Chondrocyte (in vitro differentiated cells): ENCODE measurements around the gene EPHB1. TPM values are rescaled to one million over a fixed set of nuclear protein-coding genes. Genes with fewer than 3 reads are reported as not detected.

Experiments used
- DNase-seq: peaks from one replicate; pipeline ENCODE4 v3.0.0; 2021; ENCODE audit warnings: mixed read lengths, low spot score
- H3K27ac Mint-ChIP-seq: one replicate; pipeline ENCODE4 v1.8.0; 2021; ENCODE audit warnings: mild to moderate bottlenecking, moderate library complexity, mixed read lengths; ENCODE audit not compliant: unreplicated experiment
- H3K27me3 Mint-ChIP-seq: 2 replicates; pipeline ENCODE4 v1.8.0; 2021; ENCODE audit warnings: low read depth, mixed read lengths
- H3K36me3 Mint-ChIP-seq: 2 replicates; pipeline ENCODE4 v1.8.0; 2021; ENCODE audit warnings: low read depth, mixed read lengths
- H3K4me1 Mint-ChIP-seq: 2 replicates; pipeline ENCODE4 v1.8.0; 2021; ENCODE audit warnings: low read depth, mild to moderate bottlenecking, mixed read lengths
- H3K4me3 Mint-ChIP-seq: one replicate; pipeline ENCODE4 v1.8.0; 2021; ENCODE audit warnings: mild to moderate bottlenecking, moderate library complexity, mixed read lengths; ENCODE audit not compliant: unreplicated experiment
- H3K9me3 Mint-ChIP-seq: 2 replicates; pipeline ENCODE4 v1.8.0; 2021; ENCODE audit warnings: low read depth, mixed read lengths
- total RNA-seq: library from RNA; stranded (reverse); gene quantifications from 3 replicates; pipeline ENCODE4 v1.2.1, GENCODE V29; 2021
- TF ChIP-seq, protein P1 (sequence below): fragments of 200-600 bp; sonication (generic); IDR thresholded peaks from 2 replicates; pipeline ENCODE4 v1.5.0; 2021; ENCODE audit warnings: antibody characterized with exemption, mild to moderate bottlenecking, moderate library complexity

Gene EPHB1
- total RNA-seq, 1 donor from 2014 or later: 1.7 TPM

DNA sequence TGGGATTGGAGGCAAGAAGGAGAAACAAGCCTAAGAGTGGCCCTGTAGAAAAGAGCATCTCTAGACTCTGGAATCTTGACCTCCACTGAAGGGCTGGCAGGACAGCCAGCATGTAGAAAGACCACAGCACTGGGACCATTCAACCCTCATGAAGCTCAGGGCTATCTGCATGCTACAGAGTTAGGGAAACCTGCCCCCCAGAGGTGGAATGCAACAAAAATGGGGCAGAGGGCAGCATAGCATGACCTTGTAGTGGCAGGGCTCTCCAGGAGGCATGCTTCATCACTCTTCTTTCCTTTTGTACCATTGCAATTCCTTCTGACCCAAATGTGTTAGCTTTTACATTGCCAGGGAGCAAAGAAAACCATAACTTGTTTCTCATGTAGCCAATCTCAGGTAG is 445.4 kb downstream of the EPHB1 start:
- no peak overlapping the region for H3K27ac Mint-ChIP-seq
- no peaks in the 10 kb centered on the region for H3K27me3 Mint-ChIP-seq
- no peaks in the 10 kb centered on the region for H3K4me1 Mint-ChIP-seq
- TF ChIP-seq, protein P1, sequence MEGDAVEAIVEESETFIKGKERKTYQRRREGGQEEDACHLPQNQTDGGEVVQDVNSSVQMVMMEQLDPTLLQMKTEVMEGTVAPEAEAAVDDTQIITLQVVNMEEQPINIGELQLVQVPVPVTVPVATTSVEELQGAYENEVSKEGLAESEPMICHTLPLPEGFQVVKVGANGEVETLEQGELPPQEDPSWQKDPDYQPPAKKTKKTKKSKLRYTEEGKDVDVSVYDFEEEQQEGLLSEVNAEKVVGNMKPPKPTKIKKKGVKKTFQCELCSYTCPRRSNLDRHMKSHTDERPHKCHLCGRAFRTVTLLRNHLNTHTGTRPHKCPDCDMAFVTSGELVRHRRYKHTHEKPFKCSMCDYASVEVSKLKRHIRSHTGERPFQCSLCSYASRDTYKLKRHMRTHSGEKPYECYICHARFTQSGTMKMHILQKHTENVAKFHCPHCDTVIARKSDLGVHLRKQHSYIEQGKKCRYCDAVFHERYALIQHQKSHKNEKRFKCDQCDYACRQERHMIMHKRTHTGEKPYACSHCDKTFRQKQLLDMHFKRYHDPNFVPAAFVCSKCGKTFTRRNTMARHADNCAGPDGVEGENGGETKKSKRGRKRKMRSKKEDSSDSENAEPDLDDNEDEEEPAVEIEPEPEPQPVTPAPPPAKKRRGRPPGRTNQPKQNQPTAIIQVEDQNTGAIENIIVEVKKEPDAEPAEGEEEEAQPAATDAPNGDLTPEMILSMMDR: no peak
- no peak for DNase-seq
- peaks cover 2% of the 10 kb centered on the region for H3K9me3 Mint-ChIP-seq
- H3K36me3 Mint-ChIP-seq: no peaks in the 10 kb centered on the region
- no peak overlapping the region for H3K4me3 Mint-ChIP-seq

DNA sequence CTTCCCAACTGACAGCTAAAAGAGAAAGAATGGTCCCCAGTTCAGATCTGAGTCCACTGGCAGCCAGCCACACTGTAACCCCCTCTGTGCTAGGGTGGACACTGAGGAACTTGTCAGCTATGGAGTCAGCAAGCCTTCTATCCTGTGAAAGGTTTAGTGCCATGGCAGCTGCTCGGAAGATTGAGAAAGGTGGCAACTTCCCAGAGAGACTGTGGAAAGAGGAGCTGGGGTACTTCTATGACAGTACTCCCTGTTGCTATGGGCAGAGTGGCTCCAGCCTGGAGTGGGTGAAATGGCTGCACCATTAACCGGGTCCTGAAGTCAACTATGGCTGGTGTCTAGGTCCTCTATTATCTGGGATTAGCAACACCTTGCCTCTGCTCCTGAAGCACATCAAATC is 447.2 kb downstream of the EPHB1 start:
- TF ChIP-seq, protein P1: no peak
- Mint-ChIP-seq H3K4me3 (no peak overlapping the region), H3K4me1 (no peaks in the 10 kb centered on the region), H3K27ac (no peak overlapping the region), H3K9me3 (peaks cover 2% of the 10 kb centered on the region), H3K36me3 (no peaks in the 10 kb centered on the region), H3K27me3 (no peaks in the 10 kb centered on the region)
- DNase-seq: no peak

DNA sequence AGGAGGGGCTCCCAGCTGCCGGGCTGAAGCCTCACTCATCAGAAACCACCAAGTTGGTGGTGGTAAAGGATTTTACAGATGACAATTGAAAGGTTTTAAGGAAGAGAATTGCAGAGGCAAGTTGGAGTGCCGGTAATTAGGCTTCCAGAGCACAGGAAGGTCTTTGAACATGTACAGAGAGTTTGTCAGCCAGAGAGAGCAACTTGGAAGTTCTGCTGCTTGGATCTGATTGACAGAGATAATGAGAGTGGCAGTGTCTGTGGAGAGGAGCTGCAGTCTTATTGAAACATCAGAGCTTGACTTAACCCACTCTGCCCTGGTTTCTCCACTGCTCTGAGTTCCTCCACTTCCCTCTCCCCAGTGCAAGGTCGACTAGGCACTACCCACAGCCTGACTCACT is 448.6 kb downstream of the EPHB1 start:
- no peak for DNase-seq
- Mint-ChIP-seq H3K27ac (no peak overlapping the region), H3K4me1 (no peaks in the 10 kb centered on the region), H3K27me3 (no peaks in the 10 kb centered on the region), H3K4me3 (no peak overlapping the region), H3K36me3 (no peaks in the 10 kb centered on the region), H3K9me3 (peaks cover 2% of the 10 kb centered on the region)
- TF ChIP-seq, protein P1: no peak

DNA sequence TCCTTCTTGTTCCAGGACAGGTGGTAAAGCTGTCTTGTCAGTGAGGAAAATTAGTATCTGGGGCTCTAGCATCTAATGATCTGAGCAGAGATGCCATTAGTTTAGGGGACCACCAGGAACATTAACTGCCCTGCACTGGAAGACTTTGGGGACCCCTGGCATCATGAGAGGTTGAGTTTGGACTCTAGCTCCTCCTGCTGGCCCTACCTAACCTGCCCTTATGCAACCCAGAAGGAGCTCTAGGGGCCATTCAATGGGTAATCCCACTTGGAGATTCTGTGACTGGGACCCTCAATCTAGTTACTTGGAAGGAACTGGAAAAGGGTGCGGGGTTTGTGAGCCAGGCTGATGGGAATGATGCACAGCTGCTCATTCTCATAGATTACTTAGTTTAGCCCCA is 451.0 kb downstream of the EPHB1 start:
- no peaks in the 10 kb centered on the region for H3K4me1 Mint-ChIP-seq
- no peak for DNase-seq
- H3K27me3 Mint-ChIP-seq: no peaks in the 10 kb centered on the region
- TF ChIP-seq, protein P1: no peak
- H3K9me3 Mint-ChIP-seq: peaks cover 2% of the 10 kb centered on the region
- no peak overlapping the region for H3K4me3 Mint-ChIP-seq
- H3K36me3 Mint-ChIP-seq: no peaks in the 10 kb centered on the region
- no peak overlapping the region for H3K27ac Mint-ChIP-seq

DNA sequence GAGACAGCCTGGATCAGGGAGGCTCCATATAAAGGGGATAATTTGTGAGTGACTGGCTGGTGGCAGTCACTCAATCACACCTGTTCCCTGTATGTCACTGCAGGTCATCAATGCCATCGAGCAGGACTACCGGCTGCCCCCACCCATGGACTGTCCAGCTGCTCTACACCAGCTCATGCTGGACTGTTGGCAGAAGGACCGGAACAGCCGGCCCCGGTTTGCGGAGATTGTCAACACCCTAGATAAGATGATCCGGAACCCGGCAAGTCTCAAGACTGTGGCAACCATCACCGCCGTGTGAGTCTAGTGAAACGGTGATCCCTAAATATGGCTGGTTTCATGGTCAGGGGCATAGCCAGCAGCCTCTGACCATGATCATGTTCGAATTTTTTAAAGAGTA is 453.2 kb downstream of the EPHB1 start:
- no peaks in the 10 kb centered on the region for H3K36me3 Mint-ChIP-seq
- no peak overlapping the region for H3K4me3 Mint-ChIP-seq
- no peaks in the 10 kb centered on the region for H3K27me3 Mint-ChIP-seq
- no peaks in the 10 kb centered on the region for H3K4me1 Mint-ChIP-seq
- no peak overlapping the region for H3K27ac Mint-ChIP-seq
- TF ChIP-seq, protein P1: no peak
- no peak for DNase-seq
- peaks cover 2% of the 10 kb centered on the region for H3K9me3 Mint-ChIP-seq
